ENCODE measurements around the gene TADA3. TPM values are rescaled to one million over a fixed set of nuclear protein-coding genes. Genes with fewer than 3 reads are reported as not detected.

Gene TADA3, protein sequence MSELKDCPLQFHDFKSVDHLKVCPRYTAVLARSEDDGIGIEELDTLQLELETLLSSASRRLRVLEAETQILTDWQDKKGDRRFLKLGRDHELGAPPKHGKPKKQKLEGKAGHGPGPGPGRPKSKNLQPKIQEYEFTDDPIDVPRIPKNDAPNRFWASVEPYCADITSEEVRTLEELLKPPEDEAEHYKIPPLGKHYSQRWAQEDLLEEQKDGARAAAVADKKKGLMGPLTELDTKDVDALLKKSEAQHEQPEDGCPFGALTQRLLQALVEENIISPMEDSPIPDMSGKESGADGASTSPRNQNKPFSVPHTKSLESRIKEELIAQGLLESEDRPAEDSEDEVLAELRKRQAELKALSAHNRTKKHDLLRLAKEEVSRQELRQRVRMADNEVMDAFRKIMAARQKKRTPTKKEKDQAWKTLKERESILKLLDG
- total RNA-seq (10 to 100 TPM; 42.0 to 51.3 (median 46.3) TPM), polyA plus RNA-seq (38.4 TPM)
- long read RNA-seq, donor 1, transcript TADA3-201 (9 exons, 2,355 nt), result major isoform, 101 of 125 reads
- long read RNA-seq, donor 1, partial matches to known transcripts, result 14 of 125 reads
- long read RNA-seq, donor 1, other reads (novel, unspliced or antisense), result 5 of 125 reads
- long read RNA-seq, donor 2, transcript TADA3-201 (9 exons, 2,355 nt), result major isoform, 74 of 87 reads
- long read RNA-seq, donor 2, partial matches to known transcripts, result 7 of 87 reads
- long read RNA-seq, donor 2, other reads (novel, unspliced or antisense), result 6 of 87 reads
- long read RNA-seq, donor 3, transcript TADA3-201 (9 exons, 2,355 nt), result major isoform, 152 of 169 reads
- long read RNA-seq, donor 3, partial matches to known transcripts, result 10 of 169 reads
- long read RNA-seq, donor 3, other reads (novel, unspliced or antisense), result 4 of 169 reads
- long read RNA-seq, donor 4, transcript TADA3-201 (9 exons, 2,355 nt), result major isoform, 77 of 82 reads
- long read RNA-seq, donor 4, partial matches to known transcripts, result 5 of 82 reads
- long read RNA-seq, donor 4, other reads (novel, unspliced or antisense), result 0 of 82 reads

DNA sequence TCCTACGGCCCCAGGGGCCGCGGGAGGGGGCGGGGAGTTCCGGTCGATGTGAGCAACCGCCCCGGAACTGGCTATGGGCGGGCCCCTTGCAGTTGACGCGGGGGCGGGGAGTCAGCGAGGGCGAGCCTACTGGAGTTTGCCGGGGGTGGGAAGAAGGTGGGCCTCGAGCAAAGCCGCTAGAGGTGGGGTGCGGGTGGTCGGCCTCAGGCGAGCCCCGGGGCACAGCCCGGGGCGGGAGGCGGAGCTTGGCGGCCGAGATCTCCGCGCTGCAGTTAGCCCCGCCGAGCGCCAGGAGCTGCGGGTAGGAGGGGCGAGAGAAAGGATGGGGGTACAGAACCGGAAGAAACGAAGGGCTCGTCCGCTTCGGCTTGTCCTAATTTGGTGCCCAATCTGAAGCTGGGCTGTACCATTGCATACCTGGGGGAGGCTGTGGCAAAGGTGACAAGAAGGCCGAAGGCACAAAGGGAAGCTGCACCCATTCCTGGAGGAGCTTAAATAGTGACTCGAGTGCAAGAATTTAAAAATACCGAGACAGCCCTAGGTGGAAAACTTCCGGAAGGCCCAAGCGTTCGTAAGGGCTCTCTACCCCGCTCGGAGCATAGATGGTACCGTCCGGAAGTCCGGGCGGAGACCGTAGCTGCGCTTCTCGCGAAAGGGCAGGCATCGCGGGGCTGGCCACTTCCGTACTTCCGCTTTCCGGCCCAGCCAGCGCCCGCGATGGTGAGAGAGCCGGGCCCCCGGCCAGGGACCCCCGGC is at the start of gene TADA3, which contains the start of gene ARPC4:
Gene TADA3, minus strand, starts transcription at position 69 of the 756 bp plus-strand sequence. CDS start 1,007 bp downstream, outside the sequence.
Gene ARPC4, plus strand, starts transcription at position 678 of the 756 bp plus-strand sequence. Its CDS starts 40 bp downstream, at position 718.
- Histone ChIP-seq H3K9me3 (ENCODE audit: control insufficient read depth, low read length) (no peaks in the 10 kb centered on the region), H3K4me3 (ENCODE audit: low read length) (peak within 1 kb of the TSS; percentile 99), H3K27ac (ENCODE audit: low read length) (peak within 1 kb of the TSS; percentile 77), H3K4me1 (ENCODE audit: control insufficient read depth, insufficient read depth, low read length) (no peaks in the 10 kb centered on the region), H3K27me3 (ENCODE audit: control insufficient read depth, insufficient read depth) (no peaks in the 10 kb centered on the region)
- WGBS, result under 1% methylated on average over 65 of the region's 65 CpGs
- DNase-seq (peak; percentile 95 to 98 (median 97)), ATAC-seq (peak; percentile 95)
- intact Hi-C loops (cut with DNase I), result no loop called here

DNA sequence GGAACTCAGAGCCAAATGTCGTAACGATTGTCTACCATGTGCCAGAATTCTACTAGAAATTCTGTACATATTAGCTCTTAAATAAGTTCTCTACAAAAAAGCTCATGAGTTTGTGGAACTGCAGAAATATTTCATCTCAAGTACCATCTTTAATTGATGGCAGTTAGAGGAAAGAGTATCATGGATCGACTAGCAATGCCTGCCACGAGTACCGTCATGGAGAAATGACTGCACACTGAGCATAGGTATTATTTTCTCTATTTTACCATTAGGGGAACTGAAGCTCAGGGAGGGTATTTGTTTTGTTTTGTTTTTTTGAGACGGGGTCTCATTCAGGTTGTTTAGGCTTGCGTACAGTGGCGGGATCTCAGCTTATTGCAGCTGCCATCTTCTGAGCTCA is 48.7 kb upstream of the TADA3 start:
- no peak overlapping the region for H3K4me3 ChIP-seq (ENCODE audit: low read length)
- ATAC-seq, result no peak
- H3K27ac ChIP-seq (ENCODE audit: low read length), result no peak overlapping the region
- DNase-seq, result no peak
- H3K9me3 ChIP-seq (ENCODE audit: control insufficient read depth, low read length), result no peaks in the 10 kb centered on the region
- intact Hi-C loops (cut with DNase I), result loop anchor here in 1 of 4 donors (10.0 kb wide), 1 partner anchor 74 kb away; the partner anchor contains the start of gene IL17RC
- H3K4me1 ChIP-seq (ENCODE audit: control insufficient read depth, insufficient read depth, low read length), result no peaks in the 10 kb centered on the region
- H3K27me3 ChIP-seq (ENCODE audit: control insufficient read depth, insufficient read depth), result no peaks in the 10 kb centered on the region
- WGBS, result 82% methylated on average over 8 of the region's 8 CpGs

DNA sequence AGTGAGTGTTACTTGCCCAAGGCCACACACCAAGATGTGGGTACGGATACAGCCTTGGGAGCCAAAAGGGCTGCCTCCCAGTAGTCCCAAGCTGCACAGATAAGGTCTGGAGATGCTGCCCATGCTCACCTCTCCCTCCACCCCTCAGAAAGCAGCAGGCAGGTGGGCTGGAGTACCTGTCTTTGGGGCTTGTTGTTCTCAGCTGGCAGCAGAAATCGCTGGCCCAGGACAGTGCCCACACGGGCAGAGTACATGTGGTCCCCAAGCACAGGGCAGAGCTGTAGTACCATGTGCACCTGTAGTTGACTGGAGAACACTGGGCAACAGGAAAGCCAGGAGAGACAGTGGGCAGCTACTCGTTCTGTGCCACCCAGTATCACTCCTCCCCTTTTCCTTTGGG is 46.6 kb upstream of the TADA3 start:
- no peaks in the 10 kb centered on the region for H3K9me3 ChIP-seq (ENCODE audit: control insufficient read depth, low read length)
- H3K27me3 ChIP-seq (ENCODE audit: control insufficient read depth, insufficient read depth), result no peaks in the 10 kb centered on the region
- no peak overlapping the region for H3K4me3 ChIP-seq (ENCODE audit: low read length)
- ATAC-seq (no peak), DNase-seq (no peak)
- 82% methylated on average over 4 of the region's 4 CpGs for whole genome bisulfite sequencing
- no peaks in the 10 kb centered on the region for H3K4me1 ChIP-seq (ENCODE audit: control insufficient read depth, insufficient read depth, low read length)
- intact Hi-C loops (cut with DNase I), result no loop called here
- no peak overlapping the region for H3K27ac ChIP-seq (ENCODE audit: low read length)

DNA sequence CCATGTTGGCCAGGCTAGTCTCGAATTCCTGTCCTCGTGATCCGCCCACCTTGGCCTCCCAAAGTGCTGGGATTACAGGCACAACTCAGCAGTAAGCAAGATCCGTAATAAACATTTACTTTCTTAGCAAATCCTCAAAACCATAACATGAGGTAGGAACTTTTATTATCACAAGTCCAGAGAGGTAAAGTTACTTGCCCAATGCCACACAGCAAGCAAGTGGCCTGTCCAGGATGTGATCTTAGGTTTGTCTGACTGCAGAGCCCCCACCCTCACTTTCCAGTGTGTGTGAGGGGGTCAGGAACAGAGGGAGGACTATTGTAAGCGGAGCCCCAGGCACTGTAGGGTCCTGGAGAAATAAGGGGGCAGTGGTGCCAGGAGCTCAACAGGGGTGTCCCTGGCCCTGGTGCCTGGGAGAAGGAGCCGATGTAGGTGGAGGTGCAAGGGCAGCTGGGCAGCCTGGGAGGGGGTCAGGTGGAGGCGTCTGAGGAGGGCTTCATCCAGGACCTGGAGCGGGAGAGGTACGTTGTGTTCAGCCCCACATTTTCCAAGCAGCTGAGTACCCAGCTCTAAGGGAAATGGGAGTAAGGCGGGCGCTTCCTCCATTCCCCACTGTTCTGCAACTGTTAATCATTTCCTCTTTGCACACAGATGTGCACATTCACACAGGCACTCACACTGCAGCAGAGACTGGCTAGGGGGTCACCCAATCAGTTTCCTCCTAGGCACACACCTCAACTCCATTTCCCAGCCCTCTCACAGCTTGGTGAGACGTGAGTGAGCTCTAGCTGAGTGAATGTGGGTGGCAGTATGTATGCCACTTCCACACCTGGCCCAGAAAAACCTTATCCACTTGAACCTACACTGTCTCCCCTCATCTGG is 45.7 kb upstream of the TADA3 start:
- no peak for DNase-seq
- Histone ChIP-seq H3K27ac (ENCODE audit: low read length) (no peak overlapping the region), H3K4me1 (ENCODE audit: control insufficient read depth, insufficient read depth, low read length) (no peaks in the 10 kb centered on the region), H3K9me3 (ENCODE audit: control insufficient read depth, low read length) (no peaks in the 10 kb centered on the region), H3K27me3 (ENCODE audit: control insufficient read depth, insufficient read depth) (no peaks in the 10 kb centered on the region), H3K4me3 (ENCODE audit: low read length) (no peak overlapping the region)
- intact Hi-C loops (cut with DNase I), result no loop called here
- 75% methylated on average over 12 of the region's 12 CpGs for WGBS
- peak; percentile 6 to 9 for ATAC-seq

GRCh38 chr3:9834520-9835380 is 42.5 kb upstream of the TADA3 start:
- no peaks in the 10 kb centered on the region for H3K4me1 ChIP-seq (ENCODE audit: control insufficient read depth, insufficient read depth, low read length)
- intact Hi-C loops (cut with DNase I), result no loop called here
- ATAC-seq, result peak in 1 of 2 donors; percentile 5
- H3K27me3 ChIP-seq (ENCODE audit: control insufficient read depth, insufficient read depth), result no peaks in the 10 kb centered on the region
- no peak overlapping the region for H3K27ac ChIP-seq (ENCODE audit: low read length)
- WGBS, result 83% methylated on average over 18 of the region's 18 CpGs
- DNase-seq, result no peak
- H3K9me3 ChIP-seq (ENCODE audit: control insufficient read depth, low read length), result no peaks in the 10 kb centered on the region
- no peak overlapping the region for H3K4me3 ChIP-seq (ENCODE audit: low read length)

- WGBS, result 91% methylated on average over 9 of the region's 9 CpGs
- ATAC-seq, result no peak
Observed at GRCh38 chr3:9833078-9833477, 40.8 kb upstream of the TADA3 start.

GRCh38 chr3:9831253-9831652 is 39.0 kb upstream of the TADA3 start:
- Histone ChIP-seq H3K4me1 (ENCODE audit: control insufficient read depth, insufficient read depth, low read length) (no peaks in the 10 kb centered on the region), H3K27ac (ENCODE audit: low read length) (no peak overlapping the region), H3K4me3 (ENCODE audit: low read length) (no peak overlapping the region), H3K27me3 (ENCODE audit: control insufficient read depth, insufficient read depth) (no peaks in the 10 kb centered on the region), H3K9me3 (ENCODE audit: control insufficient read depth, low read length) (no peaks in the 10 kb centered on the region)
- intact Hi-C loops (cut with DNase I), result no loop called here
- WGBS, result 92% methylated on average over 3 of the region's 3 CpGs
- ATAC-seq, result no peak
- no peak for DNase-seq

More at GRCh38 chr3:9833078-9833477, 40.8 kb upstream of the TADA3 start:
- Histone ChIP-seq H3K27ac (ENCODE audit: low read length) (no peak overlapping the region), H3K9me3 (ENCODE audit: control insufficient read depth, low read length) (no peaks in the 10 kb centered on the region), H3K4me1 (ENCODE audit: control insufficient read depth, insufficient read depth, low read length) (no peaks in the 10 kb centered on the region), H3K4me3 (ENCODE audit: low read length) (no peak overlapping the region), H3K27me3 (ENCODE audit: control insufficient read depth, insufficient read depth) (no peaks in the 10 kb centered on the region)
- DNase-seq, result no peak
- intact Hi-C loops (cut with DNase I), result no loop called here

DNA sequence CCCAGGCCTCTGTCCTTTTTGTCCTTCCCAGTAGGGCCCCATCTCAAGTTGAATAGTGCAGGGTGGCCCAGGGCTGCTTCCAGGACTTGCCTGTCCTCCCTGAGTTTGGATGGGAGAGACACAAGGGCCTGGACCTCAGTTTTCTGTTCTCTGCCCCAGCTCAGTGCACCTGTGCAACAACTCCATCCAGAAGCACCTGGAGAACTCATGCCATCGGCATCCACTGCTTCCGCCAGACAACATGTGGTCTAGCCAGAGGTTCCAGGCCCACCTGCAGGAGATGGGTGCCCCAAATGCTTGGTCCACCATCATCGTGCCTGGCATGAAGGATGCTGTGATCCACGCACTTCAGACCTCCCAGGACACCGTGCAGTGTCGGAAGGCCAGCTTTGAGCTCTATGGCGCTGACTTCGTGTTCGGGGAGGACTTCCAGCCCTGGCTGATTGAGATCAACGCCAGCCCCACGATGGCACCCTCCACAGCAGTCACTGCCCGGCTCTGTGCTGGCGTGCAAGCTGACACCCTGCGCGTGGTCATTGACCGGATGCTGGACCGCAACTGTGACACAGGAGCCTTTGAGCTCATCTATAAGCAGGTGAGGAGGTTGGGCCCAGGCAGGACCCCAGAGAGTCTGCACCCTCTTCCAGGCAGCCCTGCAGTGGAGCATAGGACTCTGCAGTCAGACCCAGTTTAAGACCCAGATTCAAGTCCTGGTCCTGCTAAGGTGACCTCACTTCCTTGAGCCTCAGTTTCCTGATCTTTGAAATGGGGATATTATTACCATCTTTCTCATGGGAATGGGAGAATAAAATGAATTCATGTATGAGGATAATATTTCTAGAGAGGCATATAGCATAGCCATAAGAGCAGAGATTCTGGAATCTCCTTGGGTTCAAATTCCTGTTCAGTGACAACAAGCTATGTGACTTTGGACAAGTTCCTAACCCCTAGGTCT is 36.8 kb upstream of the TADA3 start:
- no peaks in the 10 kb centered on the region for H3K27me3 ChIP-seq (ENCODE audit: control insufficient read depth, insufficient read depth)
- no peak overlapping the region for H3K27ac ChIP-seq (ENCODE audit: low read length)
- H3K9me3 ChIP-seq (ENCODE audit: control insufficient read depth, low read length), result no peaks in the 10 kb centered on the region
- DNase-seq (no peak), ATAC-seq (peak in 1 of 2 donors; percentile 20)
- intact Hi-C loops (cut with DNase I), result no loop called here
- WGBS, result 95% methylated on average over 17 of the region's 17 CpGs
- no peak overlapping the region for H3K4me3 ChIP-seq (ENCODE audit: low read length)
- no peaks in the 10 kb centered on the region for H3K4me1 ChIP-seq (ENCODE audit: control insufficient read depth, insufficient read depth, low read length)

All from right cardiac atrium (tissue), 5 donors.